K562 (cell line): ENCODE results near the gene LACC1. TPM values are rescaled to one million over a fixed set of nuclear protein-coding genes. Genes with fewer than 3 reads are reported as not detected.
A peak's percentile ranks its signal among the peaks of the same experiment; 100 is the strongest.

Experiments
- ATAC-seq: fragments of 200-7000 bp; cut with Tn5 transposase; 3 replicates; pipeline ENCODE4 v1.9.1; 2020; ENCODE audit warnings: moderate library complexity
- Bru-seq: library from RNA; stranded (reverse); fragments of 400-500 nt; gene quantifications from one replicate; lab custom pipeline; 2021; lab: Mats Ljungman, UMichigan
- BruChase-seq, 2 experiments: library from RNA; stranded (reverse); fragments of 400-500 nt; gene quantifications; one replicate each; lab custom pipeline; 2021; lab: Mats Ljungman, UMichigan
- BruUV-seq: library from RNA; stranded (reverse); fragments of 400-500 nt; replicated peaks from 2 replicates; lab custom pipeline; 2021; lab: Mats Ljungman, UMichigan
- CTCF ChIA-PET: fragments of 300-600 bp; formaldehyde crosslinking; extraction: SDS; loops from one replicate; lab custom pipeline; 2021; ENCODE audit warnings: low intra/inter-chr PET ratio; lab: Yijun Ruan, JAX
- POLR2A ChIA-PET: fragments of 300-600, 350-650 bp; sonication (Branson Sonifier 250); formaldehyde crosslinking; extraction: SDS; loops from one replicate; lab custom pipeline; 2021; ENCODE audit warnings: antibody characterized with exemption, inconsistent platforms; lab: Yijun Ruan, JAX
- DNase-seq, 4 experiments: peaks; one replicate each; pipeline versions ENCODE4 v3.0.0 to v3.0.0-alpha.2; 2011 to 2018; ENCODE audit warnings: low spot score in 3 of 4, mixed read lengths in 3 of 4; ENCODE audit errors: extremely low read depth in 1 of 4
- FAIRE-seq: peaks from 2 replicates; lab custom pipeline; 2011; peaks lifted over from hg19 to GRCh38; lab: Jason Lieb, UNC
- H2AFZ ChIP-seq: 2 replicates; pipeline ENCODE4 v1.6.0; 2011; ENCODE audit warnings: low read depth, low read length, control low read depth, inconsistent platforms
- H3K27ac ChIP-seq: fragments of 200-600 bp; 3 replicates; pipeline ENCODE4 v1.8.0; 2011; ENCODE audit warnings: low read depth, mild to moderate bottlenecking, control low read depth, inconsistent platforms, low read length, moderate library complexity, mixed read lengths; ENCODE audit errors: extremely low read depth
- H3K27me3 ChIP-seq, 2 experiments: fragments of 300-600 bp in 1 of 2; 2 replicates in 1 of 2; 3 replicates in 1 of 2; pipeline versions ENCODE4 v1.6.0 to v1.8.0; 2011; ENCODE audit warnings: inconsistent platforms in 2 of 2, low read length in 2 of 2, mild to moderate bottlenecking in 1 of 2, mixed read lengths in 1 of 2, moderate library complexity in 1 of 2; ENCODE audit not compliant: control insufficient read depth in 2 of 2, insufficient read depth in 2 of 2
- H3K36me3 ChIP-seq: fragments of 300-600 bp; 3 replicates; pipeline ENCODE4 v1.8.0; 2011; ENCODE audit warnings: mild to moderate bottlenecking, low read length, inconsistent platforms; ENCODE audit not compliant: control insufficient read depth, insufficient read depth
- H3K4me1 ChIP-seq, 2 experiments: fragments of 200-600 bp in 1 of 2; replicated peaks in 1 of 2; 2 replicates in 1 of 2; 3 replicates in 1 of 2; pipeline versions ENCODE4 v1.5.1 to v1.8.0; 2011; ENCODE audit warnings: inconsistent platforms in 2 of 2, low read length in 2 of 2, mild to moderate bottlenecking in 1 of 2, mixed read lengths in 1 of 2, moderate library complexity in 1 of 2; ENCODE audit not compliant: control insufficient read depth in 2 of 2, insufficient read depth in 2 of 2
- H3K4me2 ChIP-seq: 2 replicates; pipeline ENCODE4 v1.6.1; 2011; ENCODE audit warnings: low read length, control low read depth, inconsistent platforms, mixed read lengths; ENCODE audit not compliant: insufficient read depth
- H3K4me3 ChIP-seq: fragments of 200-600 bp; sonication (generic), shearing (Covaris generic); 2 replicates; pipeline ENCODE4 v1.5.1; 2016; ENCODE audit warnings: control low read depth, inconsistent platforms
- H3K79me2 ChIP-seq: fragments of 200-600 bp; 3 replicates; pipeline ENCODE4 v1.8.0; 2011; ENCODE audit warnings: low read length, inconsistent platforms; ENCODE audit not compliant: control insufficient read depth, insufficient read depth
- H3K9ac ChIP-seq, 2 experiments: 2 replicates each; pipeline versions ENCODE4 v1.6.0 to v1.6.1; 2011; ENCODE audit warnings: low read depth in 2 of 2, low read length in 2 of 2, control low read depth in 1 of 2, inconsistent platforms in 1 of 2, mild to moderate bottlenecking in 1 of 2, mixed read lengths in 1 of 2; ENCODE audit not compliant: insufficient read depth in 1 of 2
- H3K9me1 ChIP-seq: one replicate; pipeline ENCODE4 v1.6.0; 2011; ENCODE audit warnings: inconsistent platforms, mild to moderate bottlenecking, low read length, moderate library complexity; ENCODE audit not compliant: control insufficient read depth, insufficient read depth
- H3K9me3 ChIP-seq: replicated peaks from 2 replicates; pipeline ENCODE4 v1.5.1; 2011; ENCODE audit warnings: low read depth, low read length, inconsistent platforms; ENCODE audit not compliant: control insufficient read depth, insufficient read depth
- H4K20me1 ChIP-seq: replicated peaks from 2 replicates; pipeline ENCODE4 v1.6.1; 2011; ENCODE audit warnings: low read length, inconsistent platforms, mixed read lengths; ENCODE audit not compliant: control insufficient read depth, insufficient read depth
- CREM ChIP-seq: IDR thresholded peaks from 2 replicates; pipeline ENCODE4 v1.6.1; 2014; ENCODE audit warnings: antibody characterized with exemption, low read depth
- CUX1 ChIP-seq: fragments of 200-800 bp; sonication (Bioruptor generic); IDR thresholded peaks from 2 replicates; pipeline ENCODE4 v1.6.1; 2016; ENCODE audit warnings: missing genetic modification characterization, missing compliant biosample characterization
- ELF4 ChIP-seq: fragments of 450-650 bp; formaldehyde crosslinking; IDR thresholded peaks from 2 replicates; pipeline ENCODE4 v1.4.0; 2022; ENCODE audit warnings: missing genetic modification characterization
- FOS ChIP-seq: IDR thresholded peaks from 3 replicates; pipeline ENCODE4 v1.6.1; 2011; ENCODE audit not compliant: insufficient read length; ENCODE audit errors: extremely low read depth
- MNT ChIP-seq, 2 experiments: fragments of 450-650 bp; conservative IDR thresholded peaks; 2 replicates each; pipeline ENCODE4 v1.6.1; 2017; ENCODE audit warnings: mild to moderate bottlenecking in 2 of 2, moderate library complexity in 2 of 2
- MYBL2 ChIP-seq, 2 experiments: fragments of 450-650 bp in 1 of 2; sonication (generic) in 1 of 2; formaldehyde crosslinking in 1 of 2; IDR thresholded peaks; 2 replicates each; pipeline versions ENCODE4 v1.6.1 to v1.8.1; 2017 to 2022; ENCODE audit warnings: borderline replicate concordance in 1 of 2, inconsistent platforms in 1 of 2, low read depth in 1 of 2, mild to moderate bottlenecking in 1 of 2, missing genetic modification reagents in 1 of 2, moderate library complexity in 1 of 2
- POLR2AphosphoS2 ChIP-seq: IDR thresholded peaks from 2 replicates; pipeline ENCODE4 v1.6.1; 2012; ENCODE audit warnings: low read length, improper control_type of control experiment
- SUPT5H ChIP-seq: fragments of 450-650 bp; IDR thresholded peaks from 2 replicates; pipeline ENCODE4 v1.6.1; 2016
- WGBS: fragments of 100-300 bp; shearing (Covaris generic); methylation state at CpG from one replicate; pipeline ENCODE4 v1.1.6; 2016; ENCODE audit warnings: low coverage, mixed read lengths; ENCODE audit not compliant: insufficient coverage; ENCODE audit errors: missing lambda C conversion rate; 5-methylcytosine and 5-hydroxymethylcytosine counted together
- in situ Hi-C: fragments of 300-500 bp; cut with MboI; formaldehyde crosslinking; loops from 4 replicates; pipeline ENCODE4 v1.15.0; 2018; ENCODE audit warnings: inconsistent platforms, mixed read lengths
- intact Hi-C: fragments of 100-400 bp; cut with micrococcal nuclease; formaldehyde crosslinking; loops from 2 replicates; pipeline ENCODE4 v1.14.2; 2022
- long read RNA-seq, 3 experiments: library from polyadenylated mRNA in 2 of 3; library from RNA in 1 of 3; unstranded in 2 of 3; stranded (forward) in 1 of 3; transcript quantifications; one replicate each; pipeline ENCODE4 v2.0.0, GENCODE V29; 2019 to 2022
- polyA minus RNA-seq, 3 experiments: library from RNA; depleted of rRNA, polyadenylated mRNA; stranded (reverse); fragments of >200 nt; gene quantifications; 2 replicates each; pipeline ENCODE4 v1.2.3, GENCODE V29; 2011
- polyA plus RNA-seq, 8 experiments: library from polyadenylated mRNA; depleted of rRNA in 4 of 8; stranded (reverse) in 5 of 8; unstranded in 3 of 8; fragments of >200 nt; fragmentation: Nextera tagmentation in 2 of 8; fragmentation: Illumina TruSeq in 1 of 8; extraction: Ambion mirVana in 2 of 8; extraction: Trizol in 1 of 8; gene quantifications; 2 replicates each; pipeline versions ENCODE4 v1.2.1 to v1.2.3, GENCODE V29; 2011 to 2014; ENCODE audit warnings: inconsistent platforms in 1 of 8, missing spikeins in 1 of 8
- total RNA-seq, 7 experiments: library from RNA; depleted of rRNA in 6 of 7; stranded (reverse); fragments of >200 nt in 6 of 7; fragmentation: Illumina TruSeq in 2 of 7; extraction: Trizol in 2 of 7; gene quantifications; 2 replicates each; pipeline versions ENCODE4 v1.2.1 to v1.2.3, GENCODE V29; 2011 to 2021; ENCODE audit warnings: low replicate concordance in 1 of 7
- TF ChIP-seq, protein P1 (sequence below): fragments of 450-650 bp; IDR thresholded peaks from 2 replicates; pipeline ENCODE4 v1.6.1; 2016; ENCODE audit warnings: low read depth, mild to moderate bottlenecking, moderate library complexity

Gene LACC1
- total RNA-seq (2011; cell fraction: chromatin; rRNA removed; ENCODE audit: low replicate concordance) = not detected in 2 replicates
- total RNA-seq (2011; cell fraction: nucleolus; rRNA removed) = not detected in 2 replicates
- not detected in 2 replicates for total RNA-seq (2011; cell fraction: nucleoplasm; rRNA removed)
- total RNA-seq (2014; rRNA removed) = not detected in 2 replicates
- not detected in 2 replicates for total RNA-seq (2014; rRNA removed; fragmentation: Illumina TruSeq; extraction: Trizol)
- not detected in 2 replicates for total RNA-seq (2015; rRNA removed; fragmentation: Illumina TruSeq; extraction: Trizol)
- 0.24 TPM in 1 of 2 replicates, not detected in the other for total RNA-seq (2021)
- not detected in 2 replicates for polyA plus RNA-seq (2011; rRNA removed)
- polyA plus RNA-seq (2011; cell fraction: cytosol; rRNA removed) = not detected in 2 replicates
- polyA plus RNA-seq (2011; cell fraction: nucleus; rRNA removed) = not detected in 2 replicates
- polyA plus RNA-seq (2012) = not detected in 2 replicates
- not detected in 2 replicates for polyA plus RNA-seq (2014; fragmentation: Illumina TruSeq; extraction: Trizol)
- polyA plus RNA-seq (2014; fragmentation: Nextera tagmentation; extraction: Ambion mirVana) = not detected
- polyA plus RNA-seq (2014; rRNA removed) = not detected in 2 replicates
- polyA minus RNA-seq (2011; rRNA and poly(A)+ RNA removed) = not detected in 2 replicates
- not detected in 2 replicates for polyA minus RNA-seq (2011; cell fraction: cytosol; rRNA and poly(A)+ RNA removed)
- not detected in 2 replicates for polyA minus RNA-seq (2011; cell fraction: nucleus; rRNA and poly(A)+ RNA removed)
- percentile 15 among the genes with signal in this experiment for Bru-seq, nascent RNA
- BruChase-seq, experiment 1, labeled RNA remaining after a 2-hour chase = percentile 11 among the genes with signal in this experiment
- percentile 11 among the genes with signal in this experiment for BruChase-seq, experiment 2, labeled RNA remaining after a 6-hour chase
- long read RNA-seq, experiment 1 = 0 reads
- long read RNA-seq, experiment 2 = 0 reads
- long read RNA-seq, experiment 3 = 0 reads

GRCh38 chr13:43879755-43880181 lies at the start of gene LACC1:
Gene LACC1 (plus strand): TSS chr13:43879904. CDS start chr13:43880986, 1,082 bp downstream.
- no peak within 1 kb of the TSS for H3K4me3 ChIP-seq
- no peaks in the 10 kb centered on the region; a peak in 1 of 5 replicates for H3K4me1 ChIP-seq
- H3K9me3 ChIP-seq = no peaks in the 10 kb centered on the region
- H3K9ac ChIP-seq = no peak within 1 kb of the TSS
- intact Hi-C loops (no loop called here), in situ Hi-C loops (no loop called here)
- no peak within 1 kb of the TSS for H3K4me2 ChIP-seq
- 7% methylated on average over 3 of the region's 48 CpGs for WGBS
- no peak for FAIRE-seq
- BruUV-seq = no TSS peak
- ATAC-seq = no peak
- H3K27me3 ChIP-seq = no peaks in the 10 kb centered on the region
- DNase-seq = no peak
- no peaks in the 10 kb centered on the region for H3K79me2 ChIP-seq
- CTCF ChIA-PET = no interaction called here
- no peak within 1 kb of the TSS for H2AFZ ChIP-seq
- no peak for TF ChIP-seq CUX1 (CRISPR knock-in tag)
- no peak for TF ChIP-seq POLR2AphosphoS2
- no peak for TF ChIP-seq MNT (conservative IDR thresholded peaks at IDR 0.05)
- TF ChIP-seq CREM = no peak
- TF ChIP-seq SUPT5H = no peak
- TF ChIP-seq, protein P1, sequence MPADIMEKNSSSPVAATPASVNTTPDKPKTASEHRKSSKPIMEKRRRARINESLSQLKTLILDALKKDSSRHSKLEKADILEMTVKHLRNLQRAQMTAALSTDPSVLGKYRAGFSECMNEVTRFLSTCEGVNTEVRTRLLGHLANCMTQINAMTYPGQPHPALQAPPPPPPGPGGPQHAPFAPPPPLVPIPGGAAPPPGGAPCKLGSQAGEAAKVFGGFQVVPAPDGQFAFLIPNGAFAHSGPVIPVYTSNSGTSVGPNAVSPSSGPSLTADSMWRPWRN = no peak
- TF ChIP-seq ELF4 (CRISPR knock-in tag) = no peak
- TF ChIP-seq FOS = no peak
- TF ChIP-seq MYBL2 (IDR thresholded peaks at IDR 0.05; ENCODE audit: low read depth) = no peak
- no peak for TF ChIP-seq MYBL2 (CRISPR knock-in tag; IDR thresholded peaks at IDR 0.05; ENCODE audit: borderline replicate concordance)
- no peaks in the 10 kb centered on the region for H3K36me3 ChIP-seq
- POLR2A ChIA-PET = no interaction called here
- no peak within 1 kb of the TSS for H3K27ac ChIP-seq
- H3K9me1 ChIP-seq = no peaks in the 10 kb centered on the region
- H4K20me1 ChIP-seq = no peaks in the 10 kb centered on the region
